Tibial nerve (tissue), 4 donors: ENCODE results near the gene AGRP. TPM values are rescaled to one million over a fixed set of nuclear protein-coding genes. Genes with fewer than 3 reads are reported as not detected.

Source experiments
- DNase-seq, 2 donors: peaks; one replicate each; pipeline ENCODE4 v3.0.0-alpha.2; 2019; ENCODE audit warnings: low spot score in 2 of 2
- H3K27ac ChIP-seq, 4 donors: fragments of 200-600 bp; sonication (generic) in 3 of 4; one replicate each; pipeline ENCODE4 v1.5.1; 2017 to 2019; ENCODE audit warnings: mild to moderate bottlenecking in 1 of 4
- H3K27me3 ChIP-seq, 2 donors: fragments of 200-600 bp; sonication (generic) in 1 of 2; one replicate each; pipeline versions ENCODE4 v1.5.1 to v1.6.0; 2017 to 2019
- H3K36me3 ChIP-seq, 3 donors: fragments of 200-600 bp; sonication (generic); one replicate each; pipeline ENCODE4 v1.5.1; 2018 to 2019
- H3K4me1 ChIP-seq, 4 donors: fragments of 200-600 bp; sonication (generic) in 3 of 4; one replicate each; pipeline ENCODE4 v1.5.1; 2017 to 2019
- H3K4me3 ChIP-seq, 4 donors: fragments of 200-600 bp; sonication (generic) in 3 of 4; one replicate each; pipeline ENCODE4 v1.5.1; 2017 to 2019; ENCODE audit warnings: mild to moderate bottlenecking in 1 of 4, moderate library complexity in 1 of 4
- H3K9me3 ChIP-seq, 4 donors: fragments of 200-600 bp; sonication (generic) in 3 of 4; one replicate each; pipeline ENCODE4 v1.5.1; 2017 to 2019
- CTCF ChIP-seq, 5 experiments: fragments of 200-600 bp in 3 of 5; fragments of 450-650 bp in 2 of 5; sonication (generic) in 3 of 5; IDR thresholded peaks; one replicate each; pipeline ENCODE4 v1.5.1; 2016 to 2019; ENCODE audit warnings: antibody characterized with exemption in 5 of 5, mild to moderate bottlenecking in 3 of 5, moderate library complexity in 2 of 5
- EP300 ChIP-seq, 2 donors: sonication (generic); formaldehyde crosslinking; IDR thresholded peaks; one replicate each; pipeline ENCODE4 v1.6.1; 2017; ENCODE audit warnings: antibody characterized with exemption in 2 of 2, mild to moderate bottlenecking in 1 of 2
- POLR2A ChIP-seq, 2 donors: fragments of 450-650 bp; IDR thresholded peaks; one replicate each; pipeline ENCODE4 v1.6.1; 2017; ENCODE audit warnings: antibody characterized with exemption in 2 of 2, mild to moderate bottlenecking in 2 of 2, moderate library complexity in 2 of 2
- WGBS, 2 donors: methylation state at CpG; one replicate each; pipeline ENCODE4 v1.1.5; 2018; 5-methylcytosine and 5-hydroxymethylcytosine counted together
- total RNA-seq, 4 donors: library from RNA; depleted of rRNA; stranded (reverse); fragments of >200 nt; gene quantifications; one replicate each; pipeline ENCODE4 v1.1.0, GENCODE V29; 2016

AGRP gene
- total RNA-seq, 4 donors from 2014 or later = not detected

- Histone ChIP-seq H3K4me3 (no peak overlapping the region), H3K9me3 (no peaks in the 10 kb centered on the region), H3K36me3 (peaks cover 0 to 35% (median 0%) of the 10 kb centered on the region in 3 donors), H3K27me3 (no peaks in the 10 kb centered on the region), H3K27ac (peak overlapping the region in 1 of 4 donors; percentile 66), H3K4me1 (peaks cover 0 to 71% (median 34%) of the 10 kb centered on the region in 4 donors)
- no peak for DNase-seq
- TF ChIP-seq POLR2A (IDR thresholded peaks at IDR 0.05) = no peak
- no peak for TF ChIP-seq EP300 (IDR thresholded peaks at IDR 0.05)
- TF ChIP-seq CTCF (IDR thresholded peaks at IDR 0.05) = no peak
- 67 to 86% methylated on average over 1 of the region's 2 CpGs for WGBS, 2 donors
Measured at GRCh38 chr16:67451704-67452435, 31.5 kb downstream of the AGRP start.

GRCh38 chr16:67451061-67451703 is 32.2 kb downstream of the AGRP start:
- H3K4me1 ChIP-seq = peaks cover 0 to 71% (median 34%) of the 10 kb centered on the region in 4 donors
- no peak overlapping the region for H3K4me3 ChIP-seq
- peaks cover 0 to 35% (median 0%) of the 10 kb centered on the region in 3 donors for H3K36me3 ChIP-seq
- H3K9me3 ChIP-seq = no peaks in the 10 kb centered on the region
- WGBS, 2 donors = 75 to 82% methylated on average over 12 of the region's 12 CpGs
- no peaks in the 10 kb centered on the region for H3K27me3 ChIP-seq
- DNase-seq = no peak
- H3K27ac ChIP-seq = peak overlapping the region in 1 of 4 donors; percentile 66
- TF ChIP-seq CTCF (IDR thresholded peaks at IDR 0.05) = no peak
- no peak for TF ChIP-seq EP300 (IDR thresholded peaks at IDR 0.05)
- TF ChIP-seq POLR2A (IDR thresholded peaks at IDR 0.05) = no peak

- no peak for TF ChIP-seq EP300 (IDR thresholded peaks at IDR 0.05)
- no peak for TF ChIP-seq CTCF (IDR thresholded peaks at IDR 0.05)
- no peak for TF ChIP-seq POLR2A (IDR thresholded peaks at IDR 0.05)
- Histone ChIP-seq H3K4me1 (peaks cover 0 to 77% (median 43%) of the 10 kb centered on the region in 4 donors), H3K27me3 (no peaks in the 10 kb centered on the region), H3K9me3 (no peaks in the 10 kb centered on the region), H3K4me3 (no peak overlapping the region), H3K36me3 (peaks cover 0 to 35% (median 0%) of the 10 kb centered on the region in 3 donors), H3K27ac (peak overlapping the region in 2 of 4 donors; percentile 25 to 68)
- WGBS, 2 donors = 73 to 93% methylated on average over 3 of the region's 3 CpGs
- DNase-seq = no peak
Measured at GRCh38 chr16:67449739-67450138, 33.6 kb downstream of the AGRP start.

- DNase-seq = no peak
- H3K27me3 ChIP-seq = no peaks in the 10 kb centered on the region
- H3K4me3 ChIP-seq = no peak overlapping the region
- H3K4me1 ChIP-seq = peaks cover 0 to 78% (median 45%) of the 10 kb centered on the region in 4 donors
- H3K9me3 ChIP-seq = no peaks in the 10 kb centered on the region
- peaks cover 0 to 35% (median 0%) of the 10 kb centered on the region in 3 donors for H3K36me3 ChIP-seq
- H3K27ac ChIP-seq = peak overlapping the region in 2 of 4 donors; percentile 25 to 68
- TF ChIP-seq CTCF (IDR thresholded peaks at IDR 0.05) (no peak), POLR2A (IDR thresholded peaks at IDR 0.05) (no peak), EP300 (IDR thresholded peaks at IDR 0.05) (no peak)
- WGBS, 2 donors = 59 to 77% methylated on average over 2 of the region's 2 CpGs
Measured at GRCh38 chr16:67449336-67449735, 34.0 kb downstream of the AGRP start.

- no peaks in the 10 kb centered on the region for H3K27me3 ChIP-seq
- 95 to 100% methylated on average over 5 of the region's 5 CpGs for WGBS, 2 donors
- H3K4me1 ChIP-seq = peaks cover 0 to 78% (median 46%) of the 10 kb centered on the region in 4 donors
- no peak for TF ChIP-seq CTCF (IDR thresholded peaks at IDR 0.05)
- TF ChIP-seq EP300 (IDR thresholded peaks at IDR 0.05) = no peak
- no peak for TF ChIP-seq POLR2A (IDR thresholded peaks at IDR 0.05)
- H3K36me3 ChIP-seq = peaks cover 0 to 41% (median 0%) of the 10 kb centered on the region in 3 donors
- no peak overlapping the region for H3K4me3 ChIP-seq
- peak overlapping the region in 1 of 4 donors; percentile 68 for H3K27ac ChIP-seq
- no peaks in the 10 kb centered on the region for H3K9me3 ChIP-seq
- no peak for DNase-seq
Measured at GRCh38 chr16:67448580-67448979, 34.8 kb downstream of the AGRP start.
